GM12878 (cell line): ENCODE results near the gene HYAL1. TPM values are rescaled to one million over a fixed set of nuclear protein-coding genes. Genes with fewer than 3 reads are reported as not detected.

Source experiments
- BHLHE40 ChIP-seq, 2 experiments: fragments of 450-650 bp in 1 of 2; IDR thresholded peaks; 2 replicates each; pipeline ENCODE4 v1.6.1; 2011 to 2017; ENCODE audit warnings: low read depth in 2 of 2, borderline replicate concordance in 1 of 2, improper control_type of control experiment in 1 of 2, low read length in 1 of 2, mild to moderate bottlenecking in 1 of 2
- CREB1 ChIP-seq: IDR thresholded peaks from 2 replicates; pipeline ENCODE4 v1.6.1; 2012; ENCODE audit warnings: low read depth, mild to moderate bottlenecking, inconsistent platforms
- FOXM1 ChIP-seq: IDR thresholded peaks from 2 replicates; pipeline ENCODE4 v1.6.1; 2012; ENCODE audit warnings: low read depth, mild to moderate bottlenecking, inconsistent platforms, low read length, moderate library complexity
- JUNB ChIP-seq: IDR thresholded peaks from 2 replicates; pipeline ENCODE4 v1.6.1; 2016; ENCODE audit warnings: antibody characterized with exemption, mild to moderate bottlenecking
- MLLT1 ChIP-seq: fragments of 450-650 bp; IDR thresholded peaks from 2 replicates; pipeline ENCODE4 v1.6.1; 2016; ENCODE audit warnings: mild to moderate bottlenecking
- NRF1 ChIP-seq: conservative IDR thresholded peaks from 2 replicates; pipeline ENCODE4 v1.6.1; 2011; ENCODE audit warnings: mild to moderate bottlenecking, low read depth, low read length, improper control_type of control experiment
- polyA plus RNA-seq, 11 experiments: library from polyadenylated mRNA; depleted of rRNA in 4 of 11; unstranded in 6 of 11; stranded (reverse) in 5 of 11; fragments of >200 nt; fragmentation: Nextera tagmentation in 4 of 11; fragmentation: Illumina TruSeq in 1 of 11; extraction: Ambion mirVana in 4 of 11; extraction: Trizol in 1 of 11; gene quantifications; 1 replicate in 1 of 11; 2 replicates in 10 of 11; pipeline versions ENCODE4 v1.2.1 to v1.2.3, GENCODE V29; 2011 to 2016; ENCODE audit warnings: inconsistent platforms in 2 of 11, missing spikeins in 2 of 11, low read depth in 1 of 11
- total RNA-seq, 4 experiments: library from RNA; depleted of rRNA in 3 of 4; stranded (reverse); fragments of >200 nt in 3 of 4; fragmentation: Illumina TruSeq in 1 of 4; extraction: Trizol in 1 of 4; gene quantifications; 2 replicates each; pipeline versions ENCODE4 v1.2.1 to v1.2.3, GENCODE V29; 2013 to 2021
- TF ChIP-seq, protein P1 (sequence below): fragments of 450-650 bp; formaldehyde crosslinking; IDR thresholded peaks from 2 replicates; pipeline ENCODE4 v1.5.0; 2022; ENCODE audit warnings: mild to moderate bottlenecking, missing genetic modification characterization

Gene HYAL1
- total and polyA plus RNA-seq, 10 of the 15 experiments (the other 5 are each of a cell fraction or from before 2014, with no cell fraction given): 0.04 to 0.55 (median 0.18) TPM; not detected in 2

GRCh38 chr3:50260027-50260941 lies 43.1 kb downstream of the HYAL1 start (continued):
- no peak for TF ChIP-seq FOXM1
- TF ChIP-seq JUNB: no peak
- TF ChIP-seq, protein P1, sequence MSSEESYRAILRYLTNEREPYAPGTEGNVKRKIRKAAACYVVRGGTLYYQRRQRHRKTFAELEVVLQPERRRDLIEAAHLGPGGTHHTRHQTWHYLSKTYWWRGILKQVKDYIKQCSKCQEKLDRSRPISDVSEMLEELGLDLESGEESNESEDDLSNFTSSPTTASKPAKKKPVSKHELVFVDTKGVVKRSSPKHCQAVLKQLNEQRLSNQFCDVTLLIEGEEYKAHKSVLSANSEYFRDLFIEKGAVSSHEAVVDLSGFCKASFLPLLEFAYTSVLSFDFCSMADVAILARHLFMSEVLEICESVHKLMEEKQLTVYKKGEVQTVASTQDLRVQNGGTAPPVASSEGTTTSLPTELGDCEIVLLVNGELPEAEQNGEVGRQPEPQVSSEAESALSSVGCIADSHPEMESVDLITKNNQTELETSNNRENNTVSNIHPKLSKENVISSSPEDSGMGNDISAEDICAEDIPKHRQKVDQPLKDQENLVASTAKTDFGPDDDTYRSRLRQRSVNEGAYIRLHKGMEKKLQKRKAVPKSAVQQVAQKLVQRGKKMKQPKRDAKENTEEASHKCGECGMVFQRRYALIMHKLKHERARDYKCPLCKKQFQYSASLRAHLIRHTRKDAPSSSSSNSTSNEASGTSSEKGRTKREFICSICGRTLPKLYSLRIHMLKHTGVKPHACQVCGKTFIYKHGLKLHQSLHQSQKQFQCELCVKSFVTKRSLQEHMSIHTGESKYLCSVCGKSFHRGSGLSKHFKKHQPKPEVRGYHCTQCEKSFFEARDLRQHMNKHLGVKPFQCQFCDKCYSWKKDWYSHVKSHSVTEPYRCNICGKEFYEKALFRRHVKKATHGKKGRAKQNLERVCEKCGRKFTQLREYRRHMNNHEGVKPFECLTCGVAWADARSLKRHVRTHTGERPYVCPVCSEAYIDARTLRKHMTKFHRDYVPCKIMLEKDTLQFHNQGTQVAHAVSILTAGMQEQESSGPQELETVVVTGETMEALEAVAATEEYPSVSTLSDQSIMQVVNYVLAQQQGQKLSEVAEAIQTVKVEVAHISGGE (CRISPR knock-in tag): no peak
- peak; percentile 84 for TF ChIP-seq CREB1
- peak; percentile 89 to 96 for TF ChIP-seq BHLHE40 (IDR thresholded peaks at IDR 0.05; ENCODE audit: borderline replicate concordance in 1 of 2, low read depth in 2 of 2, low read length in 1 of 2)
- no peak for TF ChIP-seq MLLT1
- TF ChIP-seq NRF1: no peak
- TF ChIP-seq, all 136 proteins: peak for 37
